Esophagus muscularis mucosa (tissue), 4 donors: ENCODE data around the gene SPIRE2. TPM values are rescaled to one million over a fixed set of nuclear protein-coding genes. Genes with fewer than 3 reads are reported as not detected.
"Not testable (repeated sequence)": the region's sequence is repeated elsewhere in the genome, so short reads cannot be mapped to it uniquely, and the experiment has no call there.

ENCODE experiments used
- DNase-seq: peaks from one replicate; pipeline ENCODE4 v3.0.0-alpha.2; 2017; ENCODE audit errors: extremely low spot score
- H3K27ac ChIP-seq, 4 donors: fragments of 200-600 bp; sonication (generic); replicated peaks in 1 of 4; 1 replicate in 3 of 4; 2 replicates in 1 of 4; pipeline ENCODE4 v1.5.1; 2016 to 2019; ENCODE audit warnings: mild to moderate bottlenecking in 1 of 4
- H3K27me3 ChIP-seq, 4 donors: fragments of 200-600 bp; sonication (generic); one replicate each; pipeline versions ENCODE4 v1.5.1 to v1.6.0; 2016 to 2019
- H3K36me3 ChIP-seq, 4 donors: fragments of 200-600 bp; sonication (generic); one replicate each; pipeline ENCODE4 v1.5.1; 2016 to 2019
- H3K4me1 ChIP-seq, 4 donors: fragments of 200-600 bp; sonication (generic); one replicate each; pipeline ENCODE4 v1.5.1; 2016 to 2019
- H3K4me3 ChIP-seq, 4 donors: fragments of 200-600 bp; sonication (generic); 1 replicate in 2 of 4; 2 replicates in 2 of 4; pipeline ENCODE4 v1.5.1; 2016 to 2019; ENCODE audit warnings: mild to moderate bottlenecking in 4 of 4, moderate library complexity in 1 of 4
- H3K9me3 ChIP-seq, 4 donors: fragments of 200-600 bp; sonication (generic); 1 replicate in 3 of 4; 2 replicates in 1 of 4; pipeline ENCODE4 v1.5.1; 2016 to 2019
- CTCF ChIP-seq, 3 experiments: fragments of 200-600 bp in 2 of 3; fragments of 450-650 bp in 1 of 3; sonication (generic) in 2 of 3; IDR thresholded peaks; one replicate each; pipeline ENCODE4 v1.5.1; 2017 to 2019; ENCODE audit warnings: antibody characterized with exemption in 3 of 3, mild to moderate bottlenecking in 2 of 3, moderate library complexity in 1 of 3
- EP300 ChIP-seq: sonication (generic); formaldehyde crosslinking; IDR thresholded peaks from one replicate; pipeline ENCODE4 v1.6.1; 2017; ENCODE audit warnings: antibody characterized with exemption
- POLR2A ChIP-seq: fragments of 450-650 bp; IDR thresholded peaks from one replicate; pipeline ENCODE4 v1.6.1; 2017; ENCODE audit warnings: antibody characterized with exemption, moderate library complexity, mild to moderate bottlenecking, low read depth
- POLR2AphosphoS5 ChIP-seq, 2 donors: sonication (generic); formaldehyde crosslinking; IDR thresholded peaks; one replicate each; pipeline ENCODE4 v1.6.1; 2017; ENCODE audit warnings: antibody characterized with exemption in 2 of 2
- WGBS: methylation state at CpG from one replicate; pipeline ENCODE4 v1.1.5; 2018; 5-methylcytosine and 5-hydroxymethylcytosine counted together
- intact Hi-C: fragments of 100-400 bp; cut with DNase I; formaldehyde crosslinking; loops from one replicate; pipeline ENCODE4 v1.15.1; 2023
- total RNA-seq, 4 donors: library from RNA; depleted of rRNA; stranded (reverse); fragments of >200 nt; gene quantifications; one replicate each; pipeline versions ENCODE4 v1.1.0 to v1.2.1, GENCODE V29; 2016

Gene SPIRE2
- total RNA-seq, 4 donors from 2014 or later = 1.8 to 7.2 (median 4.2) TPM

DNA sequence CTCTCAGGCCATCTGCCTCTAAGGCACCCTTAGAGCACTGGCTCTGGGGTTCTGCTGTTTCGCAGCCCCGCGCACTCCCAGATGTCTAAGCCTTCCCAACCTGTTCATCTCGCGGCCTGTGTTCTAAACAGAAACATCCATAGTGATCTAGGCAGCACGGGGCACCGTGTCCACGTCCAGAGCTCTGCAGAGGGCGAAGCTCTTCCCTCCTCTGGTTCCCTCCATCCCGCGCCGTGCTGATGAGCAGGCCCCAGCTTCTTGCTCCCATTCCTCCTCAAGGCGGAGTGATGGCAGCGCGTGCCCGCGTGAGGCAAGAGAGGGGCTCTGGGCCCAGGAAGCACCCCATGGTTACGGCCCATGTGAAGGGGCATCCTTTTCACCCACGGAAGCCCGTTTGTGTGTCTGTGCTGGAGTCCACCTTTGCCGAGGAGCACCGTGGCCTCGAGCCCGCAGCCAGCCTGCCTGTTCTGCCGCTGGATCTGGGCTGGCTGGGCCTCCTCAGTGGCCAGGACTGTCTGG is 3.6 kb downstream of the SPIRE2 start:
- WGBS = 98% methylated on average over 20 of the region's 25 CpGs
- H3K36me3 ChIP-seq = no peaks in the 10 kb centered on the region
- no peaks in the 10 kb centered on the region for H3K9me3 ChIP-seq
- TF ChIP-seq POLR2A (no peak), POLR2AphosphoS5 (IDR thresholded peaks at IDR 0.05) (no peak), CTCF (IDR thresholded peaks at IDR 0.05) (no peak), EP300 (no peak)
- intact Hi-C loops = no loop called here
- H3K27ac ChIP-seq = no peak overlapping the region
- no peak overlapping the region for H3K4me3 ChIP-seq
- DNase-seq = no peak
- H3K4me1 ChIP-seq = peaks cover 12 to 25% (median 19%) of the 10 kb centered on the region in 4 donors
- no peaks in the 10 kb centered on the region for H3K27me3 ChIP-seq

GRCh38 chr16:89833664-89834363 is 5.5 kb downstream of the SPIRE2 start:
- H3K27ac ChIP-seq, H3K27me3 ChIP-seq, H3K9me3 ChIP-seq, DNase-seq, H3K36me3 ChIP-seq, intact Hi-C loops, H3K4me3 ChIP-seq, H3K4me1 ChIP-seq: not testable (repeated sequence)
- 91% methylated on average over 38 of the region's 39 CpGs for WGBS

DNA sequence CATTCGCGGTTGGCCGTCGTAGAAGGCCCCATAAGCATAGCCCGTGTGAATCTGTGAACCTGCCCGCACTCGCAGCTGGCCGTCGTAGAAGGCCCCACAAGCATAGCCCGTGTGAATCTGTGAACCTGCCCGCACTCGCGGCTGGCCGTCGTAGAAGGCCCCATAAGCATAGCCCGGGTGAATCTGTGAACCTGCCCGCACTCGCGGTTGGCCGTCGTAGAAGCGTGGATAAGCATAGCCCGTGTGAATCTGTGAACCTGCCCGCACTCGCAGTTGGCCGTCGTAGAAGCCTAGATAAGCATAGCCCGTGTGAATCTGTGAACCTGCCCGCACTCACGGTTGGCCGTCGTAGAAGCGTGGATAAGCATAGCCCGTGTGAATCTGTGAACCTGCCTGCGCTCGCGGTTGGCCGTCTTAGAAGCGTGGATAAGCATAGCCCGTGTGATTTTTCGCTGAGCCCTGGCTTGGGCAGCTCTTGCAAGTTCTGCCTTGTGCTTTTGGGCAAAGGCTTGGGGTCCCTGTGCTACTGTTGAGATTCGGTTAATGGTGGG is 6.6 kb downstream of the SPIRE2 start:
- H3K27me3 ChIP-seq, H3K4me1 ChIP-seq, H3K36me3 ChIP-seq, H3K27ac ChIP-seq, DNase-seq, intact Hi-C loops, H3K4me3 ChIP-seq, H3K9me3 ChIP-seq: not testable (repeated sequence)
- WGBS = 98% methylated on average over 38 of the region's 42 CpGs

GRCh38 chr16:89836484-89836883 is 8.2 kb downstream of the SPIRE2 start:
- H3K4me3 ChIP-seq, intact Hi-C loops, H3K36me3 ChIP-seq, H3K27ac ChIP-seq, DNase-seq, H3K4me1 ChIP-seq, H3K27me3 ChIP-seq, H3K9me3 ChIP-seq: not testable (repeated sequence)
- WGBS = 84% methylated on average over 15 of the region's 15 CpGs

DNA sequence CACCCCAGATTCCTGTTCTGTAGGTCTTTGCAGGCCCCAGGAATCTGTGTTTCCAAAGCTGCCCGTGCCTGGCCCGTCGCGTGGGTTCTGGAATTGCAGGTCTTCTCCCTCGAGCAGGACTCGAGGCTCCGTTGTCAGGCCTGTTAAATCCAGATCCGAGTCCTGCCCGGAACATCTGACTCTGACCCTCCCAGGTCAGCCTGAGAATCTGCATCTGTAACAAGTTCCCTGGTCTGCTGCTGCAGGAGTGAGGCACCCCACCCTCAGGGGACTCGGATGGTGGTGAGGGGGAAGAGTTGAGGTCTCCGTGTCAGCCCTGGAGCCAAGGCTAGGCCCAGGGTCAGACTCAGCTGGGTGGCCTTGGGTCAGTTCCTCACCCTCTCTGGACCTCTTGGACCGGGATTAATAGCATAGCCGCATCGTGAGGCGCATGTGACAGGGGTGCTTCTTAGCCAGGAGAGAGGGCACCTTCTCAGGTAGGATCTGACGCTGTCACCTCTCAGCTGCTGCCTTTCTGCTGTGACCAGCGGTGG is 8.8 kb downstream of the SPIRE2 start:
- 92% methylated on average over 9 of the region's 17 CpGs for WGBS
- no peak overlapping the region for H3K27ac ChIP-seq
- no peaks in the 10 kb centered on the region for H3K27me3 ChIP-seq
- no peaks in the 10 kb centered on the region for H3K4me1 ChIP-seq
- H3K36me3 ChIP-seq = no peaks in the 10 kb centered on the region
- H3K4me3 ChIP-seq = no peak overlapping the region
- TF ChIP-seq POLR2AphosphoS5 (IDR thresholded peaks at IDR 0.05) (no peak), EP300 (no peak), CTCF (IDR thresholded peaks at IDR 0.05) (no peak), POLR2A (no peak)
- no peaks in the 10 kb centered on the region for H3K9me3 ChIP-seq
- no peak for DNase-seq
- intact Hi-C loops = no loop called here

- Histone ChIP-seq H3K9me3 (no peaks in the 10 kb centered on the region), H3K36me3 (no peaks in the 10 kb centered on the region), H3K4me1 (no peaks in the 10 kb centered on the region), H3K4me3 (no peak overlapping the region), H3K27me3 (no peaks in the 10 kb centered on the region), H3K27ac (no peak overlapping the region)
- intact Hi-C loops = no loop called here
- no peak for DNase-seq
- TF ChIP-seq POLR2A = no peak
- TF ChIP-seq CTCF (IDR thresholded peaks at IDR 0.05) = no peak
- 86% methylated on average over 10 of the region's 10 CpGs for WGBS
Observed at GRCh38 chr16:89841275-89841674, 13.0 kb downstream of the SPIRE2 start.
